NK-92 (cell line): ENCODE results near the gene FBRS.
A peak's percentile ranks its signal among the peaks of the same experiment; 100 is the strongest.
"Not testable (repeated sequence)": the region's sequence is repeated elsewhere in the genome, so short reads cannot be mapped to it uniquely, and the experiment has no call there.

Experiments used
- DNase-seq: peaks from one replicate; lab custom pipeline; 2025; ENCODE audit not compliant: unreplicated experiment; lab: John Stamatoyannopoulos, UW

FBRS gene

GRCh38 chr16:30697264-30698138, 39.3 kb downstream of the FBRS start:
- DNase-seq, result no peak

- peak; percentile 93 for DNase-seq
Measured at GRCh38 chr16:30698139-30698815, 40.0 kb downstream of the FBRS start.

GRCh38 chr16:30698816-30699614, 40.8 kb downstream of the FBRS start, which contains the start of gene SRCAP:
Gene SRCAP (plus strand): TSS chr16:30699171. CDS start chr16:30700825, 1,654 bp downstream.
- DNase-seq, result no peak

GRCh38 chr16:30699615-30700099, 41.4 kb downstream of the FBRS start:
- no peak for DNase-seq

GRCh38 chr16:30700491-30700890, 42.3 kb downstream of the FBRS start:
- DNase-seq, result no peak

GRCh38 chr16:30700971-30701370, 42.7 kb downstream of the FBRS start:
- no peak for DNase-seq

- DNase-seq, result not testable (repeated sequence)
Measured at GRCh38 chr16:30703071-30703470, 44.8 kb downstream of the FBRS start.

- no peak for DNase-seq
Measured at GRCh38 chr16:30703971-30704370, 45.7 kb downstream of the FBRS start.

GRCh38 chr16:30706046-30706445, 47.8 kb downstream of the FBRS start:
- no peak for DNase-seq

GRCh38 chr16:30710971-30711370, 52.7 kb downstream of the FBRS start:
- no peak for DNase-seq

GRCh38 chr16:30711712-30712111, 53.5 kb downstream of the FBRS start:
- DNase-seq, result no peak

- DNase-seq, result no peak
Measured at GRCh38 chr16:30715750-30716445, 57.7 kb downstream of the FBRS start.

- DNase-seq, result no peak
Measured at GRCh38 chr16:30720086-30720485, 61.9 kb downstream of the FBRS start.
